Epithelial cell of proximal tubule (primary cell): Measurements from ENCODE around the gene LRP4. TPM values are rescaled to one million over a fixed set of nuclear protein-coding genes. Genes with fewer than 3 reads are reported as not detected.

Source experiments
- DNase-seq: peaks from one replicate; pipeline ENCODE4 v3.0.0-alpha.2; 2011; ENCODE audit warnings: low read depth
- H3K4me3 ChIP-seq: 2 replicates; pipeline ENCODE4 v1.5.1; 2011; ENCODE audit warnings: low read depth, mild to moderate bottlenecking, low read length
- total RNA-seq: library from RNA; depleted of rRNA; stranded (reverse); fragments of >200 nt; gene quantifications from 2 replicates; pipeline ENCODE4 v1.2.3, GENCODE V29; 2015
- TF ChIP-seq, protein P1 (sequence below): conservative IDR thresholded peaks from 2 replicates; pipeline ENCODE4 v1.5.1; 2012; ENCODE audit warnings: low read depth, mild to moderate bottlenecking, low read length

LRP4 gene
- total RNA-seq, 1 donor from 2014 or later: 5.0 TPM

DNA sequence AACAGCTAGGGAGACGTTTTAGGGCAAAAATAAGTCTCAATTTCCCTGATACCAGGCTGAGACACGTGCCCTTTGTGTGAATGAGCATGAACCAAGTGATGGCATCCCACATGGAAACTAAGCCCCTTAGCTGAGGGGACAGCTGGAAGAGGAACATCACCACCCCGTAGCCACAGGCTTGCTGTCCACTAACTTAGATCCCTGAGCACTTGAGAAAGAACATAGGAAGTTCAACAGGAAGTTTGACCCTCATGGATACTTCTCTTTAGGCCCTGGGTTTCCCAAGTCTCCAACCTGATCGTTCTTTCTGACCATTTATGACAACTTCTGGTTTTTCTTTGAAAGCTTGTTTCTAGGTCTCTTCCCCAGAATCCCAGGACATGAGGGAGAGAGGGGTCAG lies 60.7 kb downstream of the LRP4 start:
- H3K4me3 ChIP-seq: no peak overlapping the region
- TF ChIP-seq, protein P1, sequence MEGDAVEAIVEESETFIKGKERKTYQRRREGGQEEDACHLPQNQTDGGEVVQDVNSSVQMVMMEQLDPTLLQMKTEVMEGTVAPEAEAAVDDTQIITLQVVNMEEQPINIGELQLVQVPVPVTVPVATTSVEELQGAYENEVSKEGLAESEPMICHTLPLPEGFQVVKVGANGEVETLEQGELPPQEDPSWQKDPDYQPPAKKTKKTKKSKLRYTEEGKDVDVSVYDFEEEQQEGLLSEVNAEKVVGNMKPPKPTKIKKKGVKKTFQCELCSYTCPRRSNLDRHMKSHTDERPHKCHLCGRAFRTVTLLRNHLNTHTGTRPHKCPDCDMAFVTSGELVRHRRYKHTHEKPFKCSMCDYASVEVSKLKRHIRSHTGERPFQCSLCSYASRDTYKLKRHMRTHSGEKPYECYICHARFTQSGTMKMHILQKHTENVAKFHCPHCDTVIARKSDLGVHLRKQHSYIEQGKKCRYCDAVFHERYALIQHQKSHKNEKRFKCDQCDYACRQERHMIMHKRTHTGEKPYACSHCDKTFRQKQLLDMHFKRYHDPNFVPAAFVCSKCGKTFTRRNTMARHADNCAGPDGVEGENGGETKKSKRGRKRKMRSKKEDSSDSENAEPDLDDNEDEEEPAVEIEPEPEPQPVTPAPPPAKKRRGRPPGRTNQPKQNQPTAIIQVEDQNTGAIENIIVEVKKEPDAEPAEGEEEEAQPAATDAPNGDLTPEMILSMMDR: no peak
- DNase-seq: no peak

DNA sequence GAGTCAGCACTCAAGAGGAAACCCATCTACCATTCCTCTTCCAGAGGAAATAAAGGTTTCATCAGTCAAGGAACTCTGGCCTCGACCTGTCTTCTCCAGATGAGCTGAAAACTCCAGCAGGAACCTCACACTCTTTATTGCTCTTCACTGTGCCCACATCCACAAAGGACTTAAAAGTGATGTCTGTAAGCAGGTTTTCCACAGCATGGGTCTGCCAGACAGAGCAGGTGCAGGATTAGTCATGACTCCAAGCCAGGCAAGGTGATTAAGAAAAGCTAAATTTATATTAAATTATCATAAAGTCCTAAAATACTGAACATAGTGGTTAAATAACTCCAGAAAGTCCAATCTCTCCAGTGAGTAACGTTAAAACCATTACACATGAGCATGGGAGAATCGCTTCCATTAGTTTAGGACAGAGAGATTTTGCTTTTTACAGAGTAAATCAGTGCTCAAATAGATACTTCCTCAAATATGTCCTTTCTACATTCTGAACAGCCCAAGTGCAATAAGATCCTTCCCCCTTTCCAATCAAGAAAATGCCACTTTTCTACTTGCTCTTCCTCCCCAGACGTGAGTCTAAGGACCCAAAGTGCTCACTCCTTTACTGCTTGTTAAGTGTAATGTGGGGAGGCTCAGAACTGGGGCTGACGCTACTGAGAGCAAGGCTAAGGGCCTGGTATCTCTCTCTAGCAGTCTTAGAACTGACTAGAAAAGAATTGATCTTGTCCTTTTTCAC lies 61.6 kb downstream of the LRP4 start:
- TF ChIP-seq, protein P1: no peak
- DNase-seq: no peak
- H3K4me3 ChIP-seq: no peak overlapping the region

DNA sequence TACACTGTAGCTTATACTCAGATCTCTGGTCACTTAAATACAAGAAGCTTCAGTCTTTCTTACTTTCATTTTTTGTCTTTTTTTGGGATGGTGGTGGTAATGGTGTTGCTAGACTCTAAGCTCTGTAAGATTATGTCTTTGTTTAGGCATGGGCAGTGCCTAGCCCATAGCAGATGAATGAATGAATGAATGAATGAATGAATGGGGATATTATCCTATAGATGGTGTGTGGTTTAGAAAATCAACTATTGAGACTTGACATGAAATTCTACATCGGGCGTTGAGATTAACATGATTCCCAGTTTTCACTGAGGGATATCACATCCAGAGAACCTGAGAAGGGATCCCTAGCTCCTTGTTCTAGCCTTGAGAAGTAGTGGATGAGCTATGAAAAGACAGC lies 62.5 kb downstream of the LRP4 start:
- TF ChIP-seq, protein P1: no peak
- no peak overlapping the region for H3K4me3 ChIP-seq
- no peak for DNase-seq

DNA sequence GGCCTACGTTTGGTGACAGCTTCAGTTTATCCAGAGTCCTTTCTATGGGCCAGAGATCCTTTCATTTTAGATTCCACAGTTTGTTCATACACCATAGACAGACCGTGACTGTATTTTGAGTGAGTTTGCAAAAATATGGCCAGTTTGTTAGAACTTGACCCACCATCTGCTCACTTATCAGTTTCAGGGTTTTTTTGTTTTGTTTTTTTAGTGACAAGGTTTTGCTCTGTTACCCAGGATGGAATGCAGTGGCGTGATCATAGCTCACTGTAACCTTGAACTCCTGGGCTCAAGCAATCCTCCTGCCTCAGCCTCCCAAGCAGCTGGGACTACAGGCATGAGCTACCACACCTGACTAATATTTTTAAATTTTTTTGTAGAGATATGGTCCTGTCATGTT lies 63.2 kb downstream of the LRP4 start:
- TF ChIP-seq, protein P1: no peak
- no peak for DNase-seq
- H3K4me3 ChIP-seq: no peak overlapping the region

DNA sequence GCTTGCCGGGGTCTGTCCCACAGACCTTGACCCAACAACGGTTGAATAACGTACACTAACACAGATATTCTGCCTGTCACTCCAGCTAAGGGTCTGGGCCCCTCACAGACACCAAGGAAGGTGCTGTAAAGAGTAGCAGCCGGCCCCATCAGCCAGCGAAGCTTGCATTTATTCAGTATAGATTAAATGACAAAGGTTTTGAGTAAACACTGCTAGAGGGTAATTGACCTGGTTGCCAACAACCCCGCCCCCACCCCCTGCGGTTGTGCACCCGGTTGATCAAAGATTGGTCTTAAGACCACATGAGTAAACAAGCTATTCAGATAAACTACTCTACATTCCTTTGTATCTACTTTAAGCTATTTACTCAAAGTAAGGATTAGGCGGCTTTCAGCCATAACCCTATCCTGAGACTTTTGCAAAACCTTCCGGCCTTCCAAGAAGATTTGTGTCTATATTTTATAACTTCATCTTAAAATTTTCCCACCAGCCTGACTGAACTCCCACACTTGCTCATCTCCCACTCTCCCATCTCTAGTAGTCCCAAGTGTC lies 67.4 kb downstream of the LRP4 start:
- no peak for DNase-seq
- TF ChIP-seq, protein P1: no peak
- H3K4me3 ChIP-seq: no peak overlapping the region

DNA sequence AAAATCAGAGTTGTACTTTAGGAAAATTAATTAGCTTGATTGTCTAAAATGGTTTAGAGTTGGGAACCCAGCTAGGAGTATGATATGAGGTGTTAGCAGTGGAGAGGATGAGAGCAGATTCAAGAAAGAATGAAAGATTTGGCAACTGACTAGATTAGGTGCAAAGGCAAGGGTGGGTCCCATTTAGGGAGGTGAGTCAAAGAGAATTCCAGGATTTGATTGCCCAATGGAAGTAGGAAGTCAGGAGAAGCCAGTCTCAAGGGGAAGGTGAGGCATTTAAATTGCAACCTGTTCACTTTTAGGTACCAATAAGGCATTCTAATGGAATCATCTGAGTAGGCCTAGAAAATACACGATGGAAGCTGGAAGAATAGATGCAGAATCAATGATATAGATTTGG lies 68.7 kb downstream of the LRP4 start:
- DNase-seq: no peak
- TF ChIP-seq, protein P1: no peak

DNA sequence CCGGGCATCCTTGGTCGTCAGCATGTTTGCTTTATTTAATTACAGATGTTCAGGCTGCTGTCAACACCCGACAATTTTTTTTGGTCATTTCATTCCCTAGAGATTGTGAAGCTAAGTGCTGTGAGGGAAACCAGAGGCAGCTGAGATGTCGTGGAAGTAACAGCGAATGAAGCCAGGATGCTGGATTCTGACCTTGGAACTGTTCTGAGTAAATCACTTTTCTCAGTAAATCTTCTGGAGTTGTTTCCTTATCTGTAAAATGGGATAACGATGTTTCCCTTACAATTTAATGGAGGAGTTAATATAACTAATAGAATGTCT lies 71.9 kb downstream of the LRP4 start:
- no peak for DNase-seq
- TF ChIP-seq, protein P1: no peak
- peak overlapping the region; percentile 78 for H3K4me3 ChIP-seq

More for the DNA sequence above, 68.7 kb downstream of the LRP4 start:
- H3K4me3 ChIP-seq: no peak overlapping the region
